ENCODE measurements around the gene MTHFD2.

DNA sequence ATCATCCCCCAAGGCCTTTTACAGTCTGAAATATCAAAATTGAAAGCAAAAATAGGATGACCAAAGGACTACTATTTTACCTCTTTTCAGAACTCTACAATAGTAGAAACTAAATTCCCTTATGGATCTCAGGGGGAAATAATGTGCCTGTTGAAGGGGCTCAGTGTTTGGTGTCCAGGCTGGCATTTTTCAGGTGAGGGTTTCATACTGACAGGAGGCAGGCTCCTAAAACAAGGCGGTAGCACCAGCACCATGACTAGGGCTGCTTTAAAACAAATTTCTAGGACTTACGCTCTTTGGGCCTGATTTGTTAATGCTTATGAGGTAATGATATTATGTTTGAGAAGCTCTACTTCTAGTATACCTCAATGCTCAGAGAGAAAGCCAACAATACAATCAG, 45.5 kb upstream of the MTHFD2 start:
- no peak for TF ChIP-seq POLR2AphosphoS5 (IDR thresholded peaks at IDR 0.05; ENCODE audit: low read depth, low read length)
- no peak for TF ChIP-seq REST (IDR thresholded peaks at IDR 0.05; ENCODE audit: insufficient read depth in 1 of 2, low read depth in 2 of 2, low read length in 2 of 2)
- no peak for TF ChIP-seq TAF1 (IDR thresholded peaks at IDR 0.05; ENCODE audit: borderline replicate concordance, insufficient read depth, low read length)
